Bronchial epithelial cell (primary cell): ENCODE data around the gene ACADS. TPM values are rescaled to one million over a fixed set of nuclear protein-coding genes. Genes with fewer than 3 reads are reported as not detected.

Source experiments
- DNase-seq: peaks from one replicate; pipeline ENCODE4 v3.0.0-alpha.2; 2010; ENCODE audit warnings: low read depth
- FAIRE-seq: peaks from 2 replicates; lab custom pipeline; 2011; peaks lifted over from hg19 to GRCh38; lab: Jason Lieb, UNC
- H3K27me3 ChIP-seq: 2 replicates; pipeline ENCODE4 v1.5.1; 2011; ENCODE audit warnings: low read length; ENCODE audit not compliant: control insufficient read depth, insufficient read depth
- H3K36me3 ChIP-seq: 2 replicates; pipeline ENCODE4 v1.5.1; 2011; ENCODE audit warnings: low read length; ENCODE audit not compliant: control insufficient read depth, insufficient read depth
- H3K4me3 ChIP-seq: 2 replicates; pipeline ENCODE4 v1.5.1; 2011; ENCODE audit warnings: mild to moderate bottlenecking, low read depth, low read length, control low read depth
- CTCF ChIP-seq: IDR thresholded peaks from 2 replicates; pipeline ENCODE4 v1.5.1; 2011; ENCODE audit warnings: mild to moderate bottlenecking, moderate library complexity, low read length, control low read depth, inconsistent platforms; ENCODE audit not compliant: insufficient read depth, severe bottlenecking
- total RNA-seq: library from RNA; depleted of rRNA; stranded (reverse); fragments of >200 nt; gene quantifications from 2 replicates; pipeline ENCODE4 v1.2.1, GENCODE V29; 2014

ACADS gene
- total RNA-seq, 1 donor from 2014 or later, result 7.4 TPM

GRCh38 chr12:120719496-120720233 lies 6.0 kb upstream of the ACADS start:
- no peak overlapping the region for H3K4me3 ChIP-seq
- FAIRE-seq (no peak), DNase-seq (no peak)
- TF ChIP-seq CTCF, result no peak
- H3K36me3 ChIP-seq, result peaks cover 26% of the 10 kb centered on the region
- no peaks in the 10 kb centered on the region for H3K27me3 ChIP-seq

GRCh38 chr12:120720234-120720986 lies 5.2 kb upstream of the ACADS start:
- H3K27me3 ChIP-seq, result no peaks in the 10 kb centered on the region
- DNase-seq (peak; percentile 66), FAIRE-seq (peak; percentile 23)
- H3K4me3 ChIP-seq, result no peak overlapping the region
- no peak for TF ChIP-seq CTCF
- peaks cover 26% of the 10 kb centered on the region for H3K36me3 ChIP-seq

GRCh38 chr12:120720987-120721801 lies 4.4 kb upstream of the ACADS start:
- Histone ChIP-seq H3K36me3 (peaks cover 22% of the 10 kb centered on the region), H3K4me3 (no peak overlapping the region), H3K27me3 (no peaks in the 10 kb centered on the region)
- DNase-seq, result no peak
- no peak for FAIRE-seq
- no peak for TF ChIP-seq CTCF

- Histone ChIP-seq H3K36me3 (peaks cover 16% of the 10 kb centered on the region), H3K4me3 (no peak overlapping the region), H3K27me3 (no peaks in the 10 kb centered on the region)
- no peak for TF ChIP-seq CTCF
- DNase-seq (no peak), FAIRE-seq (no peak)
Measured at GRCh38 chr12:120721866-120722265, 3.8 kb upstream of the ACADS start.

- Histone ChIP-seq H3K36me3 (peaks cover 14% of the 10 kb centered on the region), H3K27me3 (no peaks in the 10 kb centered on the region), H3K4me3 (no peak overlapping the region)
- TF ChIP-seq CTCF, result no peak
- DNase-seq (no peak), FAIRE-seq (no peak)
Measured at GRCh38 chr12:120722784-120723183, 2.8 kb upstream of the ACADS start.
